Right lobe of liver (tissue), 6 donors: Measurements from ENCODE around the gene NUP93. TPM values are rescaled to one million over a fixed set of nuclear protein-coding genes. Genes with fewer than 3 reads are reported as not detected.
"Not testable (repeated sequence)": the region's sequence is repeated elsewhere in the genome, so short reads cannot be mapped to it uniquely, and the experiment has no call there.

Experiments
- ATAC-seq, 4 donors: fragments of 200-7000 bp; cut with Tn5 transposase; one replicate each; pipeline ENCODE4 v1.9.1; 2020; ENCODE audit warnings: mild to moderate bottlenecking in 4 of 4, moderate library complexity in 4 of 4
- DNase-seq, 3 donors: peaks; one replicate each; pipeline ENCODE4 v3.0.0-alpha.2; 2020
- H3K27ac ChIP-seq, 3 donors: fragments of 200-600 bp; one replicate each; pipeline ENCODE4 v1.8.0; 2022
- H3K27me3 ChIP-seq, 2 donors: fragments of 200-600 bp; one replicate each; pipeline ENCODE4 v1.8.0; 2022
- H3K36me3 ChIP-seq, 4 donors: fragments of 200-600 bp; sonication (generic) in 1 of 4; one replicate each; pipeline versions ENCODE4 v1.5.1 to v1.8.0; 2017 to 2022; ENCODE audit warnings: control low read depth in 1 of 4
- H3K4me1 ChIP-seq, 4 donors: fragments of 200-600 bp; sonication (generic) in 1 of 4; one replicate each; pipeline versions ENCODE4 v1.5.1 to v1.8.0; 2017 to 2022; ENCODE audit warnings: control low read depth in 1 of 4
- H3K4me3 ChIP-seq, 3 donors: fragments of 200-600 bp; one replicate each; pipeline ENCODE4 v1.8.0; 2022
- H3K9me3 ChIP-seq, 4 donors: fragments of 200-600 bp; sonication (generic) in 1 of 4; one replicate each; pipeline versions ENCODE4 v1.5.1 to v1.8.0; 2017 to 2022; ENCODE audit warnings: control low read depth in 1 of 4
- CTCF ChIP-seq, 4 donors: fragments of 200-600 bp in 3 of 4; fragments of 450-650 bp in 1 of 4; IDR thresholded peaks; one replicate each; pipeline versions ENCODE4 v1.5.1 to v1.8.0; 2016 to 2022; ENCODE audit warnings: antibody characterized with exemption in 4 of 4, mild to moderate bottlenecking in 2 of 4
- POLR2A ChIP-seq: fragments of 450-650 bp; IDR thresholded peaks from one replicate; pipeline ENCODE4 v1.6.1; 2017; ENCODE audit warnings: antibody characterized with exemption, mild to moderate bottlenecking
- WGBS: methylation state at CpG from one replicate; pipeline ENCODE4 v1.1.6; 2018; ENCODE audit warnings: low coverage, low lambda C conversion rate; ENCODE audit not compliant: insufficient coverage; ENCODE audit errors: missing lambda C conversion rate; 5-methylcytosine and 5-hydroxymethylcytosine counted together
- intact Hi-C, 2 donors: fragments of 100-400 bp; cut with DNase I; formaldehyde crosslinking; loops; one replicate each; pipeline versions ENCODE4 v1.11.2 to v1.14.1; 2022
- total RNA-seq, 6 experiments: library from RNA; depleted of rRNA in 2 of 6; stranded (reverse); fragments of >200 nt in 2 of 6; fragmentation: NEBNext Ultra II Directional in 3 of 6; extraction: Animal tissue kit (Norgen Biotek cat#: 25700) in 3 of 6; gene quantifications; one replicate each; pipeline versions ENCODE4 v1.1.0 to v1.2.4, GENCODE V29; 2016 to 2023
- donor health status: DM: no; HTN: yes; CAD: no.
- donor health status: DM: no; HTN: no; CAD: no.
- donor health status: DM: no; HTN: no; CAD: no.
- donor health status: DM: no; HTN: yes; CAD: no.
- donor health status: DM: no; HTN: yes; CAD: no.

Gene NUP93
- total RNA-seq, 6 experiments from 2014 or later: 8.3 to 17.0 (median 12.8) TPM

- no peak for DNase-seq
- H3K27me3 ChIP-seq: no peaks in the 10 kb centered on the region
- no peaks in the 10 kb centered on the region for H3K36me3 ChIP-seq
- H3K4me1 ChIP-seq: no peaks in the 10 kb centered on the region
- ATAC-seq: no peak
- intact Hi-C loops: no loop called here
- no peaks in the 10 kb centered on the region for H3K9me3 ChIP-seq
- H3K27ac ChIP-seq: no peak overlapping the region
- TF ChIP-seq CTCF (IDR thresholded peaks at IDR 0.05): no peak
- TF ChIP-seq POLR2A: no peak
- no peak overlapping the region for H3K4me3 ChIP-seq
- WGBS: 100% methylated on average over 1 of the region's 3 CpGs
Observed at GRCh38 chr16:56710181-56710737, 19.7 kb upstream of the NUP93 start.

GRCh38 chr16:56711862-56712261 is 18.1 kb upstream of the NUP93 start:
- Histone ChIP-seq H3K36me3 (no peaks in the 10 kb centered on the region), H3K27me3 (no peaks in the 10 kb centered on the region), H3K27ac (no peak overlapping the region), H3K4me1 (no peaks in the 10 kb centered on the region), H3K9me3 (no peaks in the 10 kb centered on the region), H3K4me3 (no peak overlapping the region)
- 94% methylated on average over 2 of the region's 2 CpGs for WGBS
- ATAC-seq (no peak), DNase-seq (no peak)
- no peak for TF ChIP-seq CTCF (IDR thresholded peaks at IDR 0.05)
- no peak for TF ChIP-seq POLR2A
- intact Hi-C loops: no loop called here

- 85% methylated on average over 2 of the region's 2 CpGs for WGBS
- no peak overlapping the region for H3K4me3 ChIP-seq
- H3K36me3 ChIP-seq: no peaks in the 10 kb centered on the region
- H3K9me3 ChIP-seq: no peaks in the 10 kb centered on the region
- H3K4me1 ChIP-seq: no peaks in the 10 kb centered on the region
- no peak overlapping the region for H3K27ac ChIP-seq
- intact Hi-C loops: no loop called here
- H3K27me3 ChIP-seq: no peaks in the 10 kb centered on the region
- DNase-seq (no peak), ATAC-seq (no peak)
- TF ChIP-seq CTCF (IDR thresholded peaks at IDR 0.05): no peak
- TF ChIP-seq POLR2A: no peak
Observed at GRCh38 chr16:56713794-56714193, 16.1 kb upstream of the NUP93 start.

- intact Hi-C loops: no loop called here
- DNase-seq (no peak), ATAC-seq (no peak)
- 79% methylated on average over 3 of the region's 4 CpGs for WGBS
- H3K4me1 ChIP-seq: no peaks in the 10 kb centered on the region
- H3K36me3 ChIP-seq: no peaks in the 10 kb centered on the region
- no peak overlapping the region for H3K27ac ChIP-seq
- H3K27me3 ChIP-seq: no peaks in the 10 kb centered on the region
- H3K4me3 ChIP-seq: no peak overlapping the region
- H3K9me3 ChIP-seq: no peaks in the 10 kb centered on the region
- TF ChIP-seq CTCF (IDR thresholded peaks at IDR 0.05) (no peak), POLR2A (no peak)
Observed at GRCh38 chr16:56715126-56715525, 14.8 kb upstream of the NUP93 start.

- intact Hi-C loops: no loop called here
- TF ChIP-seq POLR2A: no peak
- TF ChIP-seq CTCF (IDR thresholded peaks at IDR 0.05): no peak
- H3K9me3 ChIP-seq: no peaks in the 10 kb centered on the region
- WGBS: 88% methylated on average over 3 of the region's 3 CpGs
- no peak overlapping the region for H3K27ac ChIP-seq
- no peak overlapping the region for H3K4me3 ChIP-seq
- no peaks in the 10 kb centered on the region for H3K36me3 ChIP-seq
- H3K27me3 ChIP-seq: no peaks in the 10 kb centered on the region
- no peaks in the 10 kb centered on the region for H3K4me1 ChIP-seq
- no peak for DNase-seq
- ATAC-seq: no peak
Observed at GRCh38 chr16:56716761-56717160, 13.2 kb upstream of the NUP93 start.

- 100% methylated on average over 2 of the region's 2 CpGs for WGBS
- H3K9me3 ChIP-seq, H3K27me3 ChIP-seq, H3K36me3 ChIP-seq, ATAC-seq, H3K4me1 ChIP-seq, H3K4me3 ChIP-seq, DNase-seq, intact Hi-C loops, H3K27ac ChIP-seq: not testable (repeated sequence)
Observed at GRCh38 chr16:56717532-56717931, 12.4 kb upstream of the NUP93 start.
